ENCODE results near the gene KRTAP10-12. TPM values are rescaled to one million over a fixed set of nuclear protein-coding genes. Genes with fewer than 3 reads are reported as not detected.

The KRTAP10-12 gene
- total RNA-seq, 2 experiments from 2014 or later, result not detected

DNA sequence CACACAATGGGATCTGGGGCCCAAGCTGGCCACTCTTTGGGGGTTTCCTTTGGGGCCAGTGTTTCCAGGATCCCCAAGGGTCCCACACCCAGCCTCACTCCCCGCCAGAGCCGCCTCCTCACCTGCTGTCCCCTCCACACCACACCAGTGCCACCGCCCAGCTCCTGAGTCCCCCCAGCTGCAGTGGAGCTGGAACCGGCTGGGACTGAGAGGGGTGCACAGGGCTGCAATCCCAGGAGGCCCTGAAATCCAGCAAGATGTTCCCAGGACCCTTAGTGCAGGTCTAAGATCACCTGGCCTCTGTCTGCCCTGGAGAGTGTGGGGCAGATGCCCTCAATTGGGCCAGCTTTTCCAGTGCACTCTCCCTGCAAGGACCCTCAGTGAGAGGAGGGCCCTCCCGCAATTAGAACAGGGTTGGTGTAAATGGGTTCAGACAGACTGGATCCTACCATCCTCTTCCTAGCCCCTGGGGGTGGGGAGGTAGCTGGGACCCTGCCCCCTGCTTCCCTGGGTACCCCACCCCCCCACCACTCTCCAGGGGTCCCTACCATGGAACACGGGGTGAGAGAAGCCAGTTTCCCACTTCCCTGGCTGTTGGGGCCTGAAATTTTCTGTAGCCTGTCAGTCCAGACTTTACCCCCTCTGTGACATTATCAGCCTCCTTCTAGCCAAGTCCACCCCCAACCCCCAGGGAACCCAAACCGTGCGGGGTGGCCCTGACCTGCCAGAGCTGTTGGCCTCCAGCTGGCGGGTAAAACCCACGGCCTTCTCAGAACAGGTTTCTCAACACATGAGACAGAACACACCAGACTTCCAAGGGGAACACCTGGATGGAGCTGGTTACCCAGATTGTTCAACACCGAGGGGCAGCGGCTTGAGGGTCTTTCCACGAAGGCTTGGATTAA lies 7.0 kb downstream of the KRTAP10-12 start:
- H3K27me3 Mint-ChIP-seq (ENCODE audit: low read depth), result peaks cover 71% of the 10 kb centered on the region
- peaks cover 8% of the 10 kb centered on the region for H3K36me3 Mint-ChIP-seq (ENCODE audit: low read depth)
- H3K27ac Mint-ChIP-seq, result no peak overlapping the region
- no peak for DNase-seq
- peaks cover 8% of the 10 kb centered on the region for H3K9me3 Mint-ChIP-seq
- no peak overlapping the region for H3K4me3 Mint-ChIP-seq
- intact Hi-C loops (cut with micrococcal nuclease), result no loop called here
- CTCF ChIA-PET, result interaction anchor here (0.9 kb wide), 1 partner anchor 23 kb away, joined by 3 read pairs; no protein-coding TSS in a partner anchor
- H3K4me1 Mint-ChIP-seq (ENCODE audit: low read depth), result peaks cover 15% of the 10 kb centered on the region

GRCh38 chr21:44704636-44705001 lies 7.6 kb downstream of the KRTAP10-12 start:
- peaks cover 22% of the 10 kb centered on the region for H3K4me1 Mint-ChIP-seq (ENCODE audit: low read depth)
- H3K9me3 Mint-ChIP-seq, result peaks cover 8% of the 10 kb centered on the region
- DNase-seq, result no peak
- peaks cover 74% of the 10 kb centered on the region for H3K27me3 Mint-ChIP-seq (ENCODE audit: low read depth)
- no peak overlapping the region for H3K27ac Mint-ChIP-seq
- intact Hi-C loops (cut with micrococcal nuclease), result no loop called here
- CTCF ChIA-PET, result interaction anchor here (0.6 kb wide), 1 partner anchor 256 kb away, joined by 3 read pairs; no protein-coding TSS in a partner anchor
- peaks cover 8% of the 10 kb centered on the region for H3K36me3 Mint-ChIP-seq (ENCODE audit: low read depth)
- H3K4me3 Mint-ChIP-seq, result no peak overlapping the region

DNA sequence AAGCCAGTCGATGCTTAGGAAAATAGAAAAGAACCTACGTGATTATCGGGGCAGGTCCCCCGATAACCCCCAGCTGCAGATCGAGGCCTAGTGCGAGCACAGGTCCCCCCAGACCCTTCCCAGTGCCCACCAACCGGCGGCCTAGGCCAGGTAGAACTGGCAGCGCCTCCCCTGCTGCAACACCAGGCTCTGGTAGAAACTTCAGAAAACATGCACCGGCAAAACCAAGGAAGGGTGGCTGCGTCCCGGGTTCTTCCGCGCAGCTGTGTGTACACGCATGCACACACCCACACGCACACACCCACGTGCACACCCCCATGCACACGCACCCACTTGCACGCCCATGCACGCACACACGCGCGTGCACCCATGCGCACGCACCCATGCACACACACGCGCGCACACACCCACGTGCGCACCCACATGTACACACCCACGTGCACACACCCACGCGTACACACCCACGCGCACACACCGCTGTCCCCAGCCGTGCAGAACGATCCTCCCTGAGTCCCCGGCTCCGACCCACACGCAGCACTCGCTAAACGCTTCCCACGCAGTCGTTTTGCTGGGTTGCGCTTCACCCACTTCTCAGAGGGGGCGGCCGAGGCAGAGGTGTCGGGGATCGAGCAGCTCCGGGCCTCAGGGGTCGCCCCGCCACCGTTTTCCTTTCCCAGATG lies 9.2 kb downstream of the KRTAP10-12 start:
- DNase-seq, result no peak
- Mint-ChIP-seq H3K4me3 (no peak overlapping the region), H3K36me3 (ENCODE audit: low read depth) (peaks cover 8% of the 10 kb centered on the region), H3K27me3 (ENCODE audit: low read depth) (peaks cover 81% of the 10 kb centered on the region), H3K4me1 (ENCODE audit: low read depth) (peaks cover 35% of the 10 kb centered on the region), H3K9me3 (peaks cover 8% of the 10 kb centered on the region), H3K27ac (no peak overlapping the region)
- intact Hi-C loops (cut with micrococcal nuclease), result no loop called here
- CTCF ChIA-PET, result no interaction called here

GRCh38 chr21:44706706-44707581 lies 10.0 kb downstream of the KRTAP10-12 start:
- CTCF ChIA-PET, result no interaction called here
- peaks cover 8% of the 10 kb centered on the region for H3K36me3 Mint-ChIP-seq (ENCODE audit: low read depth)
- intact Hi-C loops (cut with micrococcal nuclease), result no loop called here
- H3K4me3 Mint-ChIP-seq, result no peak overlapping the region
- H3K27me3 Mint-ChIP-seq (ENCODE audit: low read depth), result peaks cover 81% of the 10 kb centered on the region
- no peak overlapping the region for H3K27ac Mint-ChIP-seq
- H3K9me3 Mint-ChIP-seq, result peaks cover 8% of the 10 kb centered on the region
- peaks cover 37% of the 10 kb centered on the region for H3K4me1 Mint-ChIP-seq (ENCODE audit: low read depth)
- no peak for DNase-seq

DNA sequence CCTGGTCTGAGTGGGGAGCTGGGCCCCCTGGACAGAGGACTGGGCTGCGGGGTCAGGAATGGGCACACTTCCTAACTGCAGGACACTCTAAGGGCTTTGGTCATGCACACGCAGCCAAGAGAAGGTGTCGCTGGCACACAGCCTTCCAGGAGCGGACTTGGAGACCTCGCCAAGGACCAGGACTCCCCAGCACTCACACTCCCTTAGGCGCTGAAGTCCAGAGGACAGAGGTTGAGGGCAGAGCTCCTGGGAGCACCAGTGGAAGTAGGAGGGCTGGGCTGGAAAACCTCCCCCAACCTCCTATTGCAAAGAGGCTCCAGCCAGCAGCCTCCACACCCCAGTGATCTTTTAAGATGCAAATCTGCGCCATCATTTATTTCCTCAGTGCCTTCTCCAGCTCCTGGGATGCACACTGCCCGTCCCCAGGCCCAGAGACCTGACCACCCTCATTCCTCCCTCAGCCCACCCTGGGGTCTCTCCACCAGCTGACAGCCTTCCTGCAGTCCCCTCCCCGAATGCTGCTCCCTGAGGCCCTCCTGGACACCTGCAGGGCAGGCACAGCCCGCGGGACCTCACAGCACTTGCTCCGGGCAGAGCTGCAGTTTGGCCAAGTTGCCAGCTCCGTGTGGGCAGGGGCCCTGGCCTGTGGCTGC lies 11.4 kb downstream of the KRTAP10-12 start:
- no peak overlapping the region for H3K27ac Mint-ChIP-seq
- peaks cover 37% of the 10 kb centered on the region for H3K4me1 Mint-ChIP-seq (ENCODE audit: low read depth)
- peaks cover 82% of the 10 kb centered on the region for H3K27me3 Mint-ChIP-seq (ENCODE audit: low read depth)
- H3K4me3 Mint-ChIP-seq, result no peak overlapping the region
- intact Hi-C loops (cut with micrococcal nuclease), result no loop called here
- H3K36me3 Mint-ChIP-seq (ENCODE audit: low read depth), result peaks cover 8% of the 10 kb centered on the region
- no peak for DNase-seq
- CTCF ChIA-PET, result no interaction called here
- H3K9me3 Mint-ChIP-seq, result peaks cover 8% of the 10 kb centered on the region

GRCh38 chr21:44708866-44709425 lies 12.0 kb downstream of the KRTAP10-12 start:
- intact Hi-C loops (cut with micrococcal nuclease), result no loop called here
- Mint-ChIP-seq H3K4me3 (no peak overlapping the region), H3K36me3 (ENCODE audit: low read depth) (peaks cover 8% of the 10 kb centered on the region)

DNA sequence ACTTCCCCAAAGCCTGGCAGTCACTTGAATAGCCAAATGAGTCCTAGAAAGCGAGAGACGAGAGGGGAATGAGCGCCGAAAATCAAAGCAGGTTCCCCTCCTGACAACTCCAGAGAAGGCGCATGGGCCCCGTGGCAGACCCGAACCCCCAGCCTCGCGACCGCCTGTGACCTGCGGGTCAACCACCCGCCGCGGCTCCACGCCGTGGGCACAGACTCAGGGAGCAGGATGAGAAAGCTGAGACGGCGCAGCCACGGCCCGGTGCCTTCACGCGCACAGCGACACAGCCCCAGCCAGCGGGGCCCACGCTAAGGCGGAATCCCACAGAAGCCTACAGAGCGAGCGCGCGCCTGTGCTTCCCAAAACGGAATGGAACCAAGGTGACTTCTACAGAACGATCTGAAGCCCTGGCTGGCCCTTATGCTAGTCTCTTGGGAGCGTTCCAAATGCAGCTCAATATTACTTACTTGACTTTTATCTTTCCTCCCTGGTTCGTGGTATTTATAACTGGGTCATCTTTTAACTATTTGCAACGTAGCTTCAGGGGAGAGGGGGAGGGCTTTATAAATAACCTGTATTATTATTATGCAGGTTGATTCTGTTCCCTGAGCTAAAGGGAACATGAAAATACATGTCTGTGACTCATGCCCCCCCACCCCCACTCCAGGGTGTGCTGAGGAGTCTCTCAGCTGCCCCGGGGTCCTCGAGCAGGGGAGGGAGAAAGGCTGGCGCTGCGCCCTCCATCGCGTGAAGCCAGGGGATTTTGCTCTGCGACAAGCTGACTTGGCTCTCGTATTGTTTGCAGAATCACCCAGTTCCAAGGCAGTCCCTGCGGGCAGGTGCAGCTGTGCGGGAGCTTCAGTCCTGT lies 12.7 kb downstream of the KRTAP10-12 start:
- DNase-seq, result peak; percentile 17
- Mint-ChIP-seq H3K27me3 (ENCODE audit: low read depth) (peaks cover 84% of the 10 kb centered on the region), H3K4me1 (ENCODE audit: low read depth) (peaks cover 37% of the 10 kb centered on the region), H3K4me3 (no peak overlapping the region), H3K27ac (no peak overlapping the region), H3K36me3 (ENCODE audit: low read depth) (peaks cover 8% of the 10 kb centered on the region), H3K9me3 (peaks cover 8% of the 10 kb centered on the region)
- CTCF ChIA-PET, result interaction anchor here (0.9 to 1.1 kb wide), 2 partner anchors 31 to 33 kb away, joined by 3 read pairs; no protein-coding TSS in a partner anchor
- intact Hi-C loops (cut with micrococcal nuclease), result no loop called here

More at GRCh38 chr21:44708866-44709425, 12.0 kb downstream of the KRTAP10-12 start:
- H3K4me1 Mint-ChIP-seq (ENCODE audit: low read depth), result peaks cover 37% of the 10 kb centered on the region
- no peak for DNase-seq
- CTCF ChIA-PET, result interaction anchor here (1.1 kb wide), 1 partner anchor 32 kb away, joined by 3 read pairs; no protein-coding TSS in a partner anchor
- peaks cover 8% of the 10 kb centered on the region for H3K9me3 Mint-ChIP-seq
- H3K27me3 Mint-ChIP-seq (ENCODE audit: low read depth), result peaks cover 87% of the 10 kb centered on the region
- no peak overlapping the region for H3K27ac Mint-ChIP-seq

- Mint-ChIP-seq H3K4me1 (ENCODE audit: low read depth) (peaks cover 37% of the 10 kb centered on the region), H3K27me3 (ENCODE audit: low read depth) (peaks cover 80% of the 10 kb centered on the region), H3K27ac (no peak overlapping the region), H3K9me3 (peaks cover 6% of the 10 kb centered on the region), H3K36me3 (ENCODE audit: low read depth) (peaks cover 8% of the 10 kb centered on the region), H3K4me3 (no peak overlapping the region)
- CTCF ChIA-PET, result interaction anchor here (0.9 to 1.1 kb wide), 2 partner anchors 30 to 32 kb away, joined by 3 read pairs; no protein-coding TSS in a partner anchor
- DNase-seq, result no peak
- intact Hi-C loops (cut with micrococcal nuclease), result no loop called here
These were observed 13.3 kb downstream of the KRTAP10-12 start for GRCh38 chr21:44710294-44710665.

DNA sequence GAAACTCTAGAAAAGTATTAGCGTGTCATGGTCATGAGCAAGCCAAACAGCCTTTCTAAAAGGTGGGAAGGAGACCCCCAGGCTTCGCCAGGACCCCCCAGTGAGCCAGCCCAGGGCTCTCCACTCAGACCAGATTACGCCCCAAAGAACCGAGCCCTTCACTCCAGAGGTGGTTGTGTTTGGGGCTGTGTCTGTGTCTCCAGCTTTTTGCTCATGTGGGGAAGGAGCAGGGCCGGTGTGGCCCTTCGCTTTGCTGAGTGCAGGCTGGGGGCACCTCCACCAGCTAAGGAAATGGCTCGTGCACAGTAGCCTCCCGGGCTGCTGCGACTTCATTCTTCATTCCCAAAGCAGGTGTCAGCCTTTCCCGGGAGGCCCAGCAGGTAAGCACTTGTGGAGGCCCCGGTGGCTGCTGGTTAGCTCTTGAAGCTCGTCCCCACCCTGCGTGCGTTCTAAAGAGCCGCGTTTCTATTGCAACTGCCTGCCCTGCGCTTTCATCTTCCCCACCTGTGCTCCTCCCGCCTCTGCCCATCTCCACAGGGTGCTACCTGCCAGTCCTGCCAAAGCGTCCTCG lies 13.9 kb downstream of the KRTAP10-12 start:
- peaks cover 34% of the 10 kb centered on the region for H3K4me1 Mint-ChIP-seq (ENCODE audit: low read depth)
- intact Hi-C loops (cut with micrococcal nuclease), result no loop called here
- H3K4me3 Mint-ChIP-seq, result no peak overlapping the region
- no peak for DNase-seq
- peaks cover 77% of the 10 kb centered on the region for H3K27me3 Mint-ChIP-seq (ENCODE audit: low read depth)
- H3K36me3 Mint-ChIP-seq (ENCODE audit: low read depth), result peaks cover 6% of the 10 kb centered on the region
- CTCF ChIA-PET, result interaction anchor here (0.9 kb wide), 1 partner anchor 31 kb away, joined by 3 read pairs; no protein-coding TSS in a partner anchor
- H3K27ac Mint-ChIP-seq, result no peak overlapping the region
- H3K9me3 Mint-ChIP-seq, result peaks cover 3% of the 10 kb centered on the region

DNA sequence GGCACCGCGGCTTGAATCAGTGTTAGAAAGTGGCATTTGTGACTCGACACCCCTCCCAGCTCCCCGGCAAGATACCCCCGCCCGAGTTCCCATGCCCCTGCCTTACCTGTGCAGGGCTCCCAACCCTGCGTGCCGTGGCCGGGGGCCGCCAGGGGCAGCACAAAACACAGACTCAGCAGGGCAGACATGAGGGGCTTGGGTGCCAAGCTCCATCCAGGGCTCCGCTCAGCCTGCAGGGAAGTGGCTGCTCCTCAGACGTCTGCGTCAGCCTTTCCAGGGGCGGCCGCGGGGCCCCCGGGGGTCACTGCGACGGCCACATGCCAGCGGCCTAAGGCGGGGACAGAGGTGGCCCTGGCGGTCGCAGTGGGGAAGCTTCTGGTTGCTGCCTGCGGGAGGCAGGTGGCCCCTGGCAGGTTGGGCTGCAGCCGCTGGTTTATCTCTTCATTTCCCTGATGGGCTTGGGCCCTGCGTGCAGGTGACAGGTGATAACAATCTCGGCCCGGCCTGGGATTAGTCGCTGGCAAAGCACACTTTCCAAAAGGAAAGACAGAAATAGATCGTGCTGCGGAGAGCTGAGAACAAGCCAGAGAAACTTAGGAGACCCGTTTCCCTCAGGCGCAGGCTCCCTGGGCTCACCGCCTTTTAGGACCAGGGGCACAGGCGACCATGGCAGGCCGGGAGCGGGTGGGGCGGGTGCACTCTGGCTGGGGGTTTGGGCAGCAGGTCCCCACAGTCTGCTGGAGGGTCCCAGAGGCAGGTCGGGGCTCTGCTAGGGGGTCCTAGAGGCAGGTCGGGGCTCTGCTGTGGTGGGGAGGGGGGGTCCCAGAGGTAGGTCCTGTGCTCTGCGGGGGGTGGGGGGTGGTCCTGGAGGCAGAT lies 14.6 kb downstream of the KRTAP10-12 start, which contains the start of gene TSPEAR:
TSPEAR (minus strand) TSS at position 246 of the 876 bp plus-strand sequence; CDS start at position 188, 58 bp downstream.
- Mint-ChIP-seq H3K27me3 (ENCODE audit: low read depth) (peaks cover 70% of the 10 kb centered on the region), H3K27ac (no peak within 1 kb of the TSS), H3K36me3 (ENCODE audit: low read depth) (no peaks in the 10 kb centered on the region), H3K4me3 (no peak within 1 kb of the TSS), H3K9me3 (no peaks in the 10 kb centered on the region), H3K4me1 (ENCODE audit: low read depth) (peaks cover 30% of the 10 kb centered on the region)
- intact Hi-C loops (cut with micrococcal nuclease), result no loop called here
- DNase-seq, result no peak
- CTCF ChIA-PET, result no interaction called here
